8988T (cell line): ENCODE results near the gene NKG7.
"Not testable (repeated sequence)": the region's sequence is repeated elsewhere in the genome, so short reads cannot be mapped to it uniquely, and the experiment has no call there.

Experiments used
- DNase-seq: peaks from one replicate; pipeline ENCODE4 v3.0.0; 2011

Gene NKG7

GRCh38 chr19:51372649-51373504 is at the start of gene NKG7:
Gene NKG7, minus strand, starts transcription at chr19:51372654. Its CDS starts 119 bp downstream, at chr19:51372535.
- no peak for DNase-seq

- peak; percentile 68 for DNase-seq
Observed at GRCh38 chr19:51422053-51422448, 49.6 kb upstream of the NKG7 start.

GRCh38 chr19:51421229-51422052 is 49.0 kb upstream of the NKG7 start:
- DNase-seq, result no peak

- not testable (repeated sequence) for DNase-seq
Observed at GRCh38 chr19:51420511-51420910, 48.1 kb upstream of the NKG7 start.

- no peak for DNase-seq
Observed at GRCh38 chr19:51418707-51419106, 46.3 kb upstream of the NKG7 start.

- DNase-seq, result no peak
Observed at GRCh38 chr19:51417810-51418157, 45.3 kb upstream of the NKG7 start.

GRCh38 chr19:51417107-51417809 is 44.8 kb upstream of the NKG7 start, which contains the start of gene SIGLEC10:
Gene SIGLEC10, minus strand, starts transcription at chr19:51417642. Its CDS starts 61 bp downstream, at chr19:51417581.
- no peak for DNase-seq

- not testable (repeated sequence) for DNase-seq
Observed at GRCh38 chr19:51416422-51416821, 44.0 kb upstream of the NKG7 start.

- no peak for DNase-seq
Observed at GRCh38 chr19:51415187-51415586, 42.7 kb upstream of the NKG7 start.

GRCh38 chr19:51410950-51411748 is 38.7 kb upstream of the NKG7 start:
- no peak for DNase-seq

- peak; percentile 45 for DNase-seq
Observed at GRCh38 chr19:51407511-51408131, 35.2 kb upstream of the NKG7 start.

- no peak for DNase-seq
Observed at GRCh38 chr19:51402117-51402516, 29.7 kb upstream of the NKG7 start.

- not testable (repeated sequence) for DNase-seq
Observed at GRCh38 chr19:51399936-51400335, 27.5 kb upstream of the NKG7 start.

GRCh38 chr19:51399231-51399630 is 26.8 kb upstream of the NKG7 start:
- DNase-seq, result no peak

GRCh38 chr19:51398096-51398704 is 25.7 kb upstream of the NKG7 start:
- DNase-seq, result no peak

- DNase-seq, result not testable (repeated sequence)
Observed at GRCh38 chr19:51397453-51397852, 25.0 kb upstream of the NKG7 start.

GRCh38 chr19:51396175-51396574 is 23.7 kb upstream of the NKG7 start:
- DNase-seq, result no peak

GRCh38 chr19:51394050-51394836 is 21.8 kb upstream of the NKG7 start:
- DNase-seq, result peak; percentile 68

- no peak for DNase-seq
Observed at GRCh38 chr19:51392701-51393100, 20.2 kb upstream of the NKG7 start.

GRCh38 chr19:51391073-51391611 is 18.7 kb upstream of the NKG7 start:
- DNase-seq, result no peak
